Lung (tissue), 12 donors: Measurements from ENCODE around the gene SFTPD. TPM values are rescaled to one million over a fixed set of nuclear protein-coding genes. Genes with fewer than 3 reads are reported as not detected.
A peak's percentile ranks its signal among the peaks of the same experiment; 100 is the strongest.

Experiments
- ATAC-seq: fragments of 200-7000 bp; cut with Tn5 transposase; one replicate; pipeline ENCODE4 v1.9.1; 2020; ENCODE audit warnings: moderate number of reproducible peaks; ENCODE audit not compliant: insufficient read depth, low FRiP score
- DNase-seq, 3 donors: peaks; one replicate each; pipeline ENCODE4 v3.0.0-alpha.2; 2013 to 2017
- H3K27ac ChIP-seq, 2 donors: one replicate each; pipeline ENCODE4 v1.5.1; 2013; ENCODE audit warnings: mild to moderate bottlenecking in 2 of 2, moderate library complexity in 2 of 2, control low read depth in 1 of 2, inconsistent platforms in 1 of 2, low read depth in 1 of 2, low read length in 1 of 2
- H3K27me3 ChIP-seq, 3 donors: one replicate each; pipeline ENCODE4 v1.5.1; 2013; ENCODE audit warnings: low read length in 2 of 3; ENCODE audit not compliant: control insufficient read depth in 3 of 3, insufficient read depth in 3 of 3
- H3K36me3 ChIP-seq, 4 donors: one replicate each; pipeline ENCODE4 v1.5.1; 2013; ENCODE audit warnings: low read length in 4 of 4, mild to moderate bottlenecking in 1 of 4, moderate library complexity in 1 of 4; ENCODE audit not compliant: control insufficient read depth in 4 of 4, insufficient read depth in 4 of 4
- H3K4me1 ChIP-seq, 5 donors: one replicate each; pipeline ENCODE4 v1.5.1; 2013; ENCODE audit warnings: low read length in 5 of 5, mild to moderate bottlenecking in 2 of 5, moderate library complexity in 1 of 5; ENCODE audit not compliant: control insufficient read depth in 5 of 5, insufficient read depth in 5 of 5
- H3K4me3 ChIP-seq: one replicate; pipeline ENCODE4 v1.5.1; 2013; ENCODE audit warnings: mild to moderate bottlenecking, control low read depth, moderate library complexity
- H3K9ac ChIP-seq, 2 donors: one replicate each; pipeline ENCODE4 v1.5.1; 2013; ENCODE audit warnings: low read length in 2 of 2, control low read depth in 1 of 2; ENCODE audit not compliant: insufficient read depth in 1 of 2
- H3K9me3 ChIP-seq, 4 donors: one replicate each; pipeline ENCODE4 v1.5.1; 2013; ENCODE audit warnings: low read length in 3 of 4, mild to moderate bottlenecking in 1 of 4, moderate library complexity in 1 of 4; ENCODE audit not compliant: control insufficient read depth in 4 of 4, insufficient read depth in 3 of 4
- WGBS, 2 donors: extraction: QIAGEN DNeasy Blood & Tissue Kit; methylation state at CpG; one replicate each; pipeline ENCODE4 v1.1.7; 2013; 5-methylcytosine and 5-hydroxymethylcytosine counted together
- polyA plus RNA-seq, 2 donors: library from polyadenylated mRNA; stranded (reverse); fragments of 200-250 nt; gene quantifications; one replicate each; pipeline ENCODE4 v1.2.1, GENCODE V29; 2013
- total RNA-seq, 2 donors: library from RNA; depleted of rRNA in 1 of 2; stranded (reverse); fragments of >200 nt in 1 of 2; gene quantifications; one replicate each; pipeline ENCODE4 v1.2.1, GENCODE V29; 2014 to 2021
- TF ChIP-seq, protein P1 (sequence below): IDR thresholded peaks from 2 replicates; pipeline ENCODE4 v1.5.1; 2012; ENCODE audit warnings: mild to moderate bottlenecking; ENCODE audit errors: control extremely low read depth, extremely low read depth
- donor health status: control.
- donor health status: control.
- donor health status: Bipolar disorder and iron deficiency.
- donor health status: healthy.
- donor health status: DM: yes; HTN: yes; CAD: no.

Gene SFTPD
- total and polyA plus RNA-seq, 4 donors = 216 to 661 (median 635) TPM

DNA sequence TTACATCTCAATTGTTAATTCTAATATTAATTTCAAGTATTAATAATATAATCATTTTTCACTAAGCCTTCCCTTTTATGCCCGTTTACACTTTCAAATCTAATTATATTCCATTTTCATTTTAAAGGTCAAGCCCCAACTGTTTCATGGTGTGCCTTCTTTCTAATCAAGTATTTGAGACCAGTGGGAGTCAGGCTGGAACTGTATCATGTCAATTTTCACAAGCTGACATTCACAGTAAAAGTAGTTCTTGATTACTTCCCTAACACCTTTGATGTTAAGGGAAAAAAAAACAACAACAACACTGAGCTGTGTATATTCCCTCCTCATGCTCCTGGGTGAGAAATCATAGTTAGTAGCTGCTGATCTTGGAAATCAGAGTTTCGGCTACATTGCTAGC is 38.1 kb downstream of the SFTPD start:
- Histone ChIP-seq H3K27me3 (no peaks in the 10 kb centered on the region), H3K4me1 (no peaks in the 10 kb centered on the region), H3K9ac (no peak overlapping the region), H3K9me3 (no peaks in the 10 kb centered on the region), H3K36me3 (no peaks in the 10 kb centered on the region), H3K4me3 (no peak overlapping the region), H3K27ac (no peak overlapping the region)
- ATAC-seq (no peak), DNase-seq (no peak)
- TF ChIP-seq, protein P1, sequence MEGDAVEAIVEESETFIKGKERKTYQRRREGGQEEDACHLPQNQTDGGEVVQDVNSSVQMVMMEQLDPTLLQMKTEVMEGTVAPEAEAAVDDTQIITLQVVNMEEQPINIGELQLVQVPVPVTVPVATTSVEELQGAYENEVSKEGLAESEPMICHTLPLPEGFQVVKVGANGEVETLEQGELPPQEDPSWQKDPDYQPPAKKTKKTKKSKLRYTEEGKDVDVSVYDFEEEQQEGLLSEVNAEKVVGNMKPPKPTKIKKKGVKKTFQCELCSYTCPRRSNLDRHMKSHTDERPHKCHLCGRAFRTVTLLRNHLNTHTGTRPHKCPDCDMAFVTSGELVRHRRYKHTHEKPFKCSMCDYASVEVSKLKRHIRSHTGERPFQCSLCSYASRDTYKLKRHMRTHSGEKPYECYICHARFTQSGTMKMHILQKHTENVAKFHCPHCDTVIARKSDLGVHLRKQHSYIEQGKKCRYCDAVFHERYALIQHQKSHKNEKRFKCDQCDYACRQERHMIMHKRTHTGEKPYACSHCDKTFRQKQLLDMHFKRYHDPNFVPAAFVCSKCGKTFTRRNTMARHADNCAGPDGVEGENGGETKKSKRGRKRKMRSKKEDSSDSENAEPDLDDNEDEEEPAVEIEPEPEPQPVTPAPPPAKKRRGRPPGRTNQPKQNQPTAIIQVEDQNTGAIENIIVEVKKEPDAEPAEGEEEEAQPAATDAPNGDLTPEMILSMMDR = no peak
- 80 to 89% methylated on average over 2 of the region's 2 CpGs for WGBS, 2 donors

- Histone ChIP-seq H3K36me3 (no peaks in the 10 kb centered on the region), H3K9ac (no peak overlapping the region), H3K4me3 (no peak overlapping the region), H3K4me1 (peaks cover 0 to 3% (median 0%) of the 10 kb centered on the region in 5 donors), H3K9me3 (no peaks in the 10 kb centered on the region), H3K27ac (no peak overlapping the region), H3K27me3 (no peaks in the 10 kb centered on the region)
- no peak for DNase-seq
- TF ChIP-seq, protein P1 = no peak
- ATAC-seq = no peak
- WGBS, 2 donors = 63 to 82% methylated on average over 3 of the region's 3 CpGs
Observed at GRCh38 chr10:79910344-79910743, 38.6 kb downstream of the SFTPD start.

GRCh38 chr10:79905322-79906314 is 43.3 kb downstream of the SFTPD start:
- Histone ChIP-seq H3K4me3 (peak overlapping the region; percentile 59), H3K27ac (peak overlapping the region; percentile 76 to 83), H3K36me3 (no peaks in the 10 kb centered on the region), H3K27me3 (no peaks in the 10 kb centered on the region), H3K9ac (peak overlapping the region; percentile 6 to 63), H3K4me1 (peaks cover 0 to 10% (median 0%) of the 10 kb centered on the region in 5 donors), H3K9me3 (no peaks in the 10 kb centered on the region)
- DNase-seq (peak in 1 of 3 donors; percentile 25), ATAC-seq (no peak)
- TF ChIP-seq, protein P1 = no peak
- WGBS, 2 donors = 24 to 30% methylated on average over 10 of the region's 10 CpGs
